ENCODE measurements around the gene SKIDA1.

Gene SKIDA1

GRCh38 chr10:21473541-21473940 lies 51.9 kb downstream of the SKIDA1 start:
- Histone ChIP-seq H3F3A (ENCODE audit: low read depth) (no peaks in the 10 kb centered on the region), H3K4me1 (ENCODE audit: insufficient read depth, low read length, poor library complexity, severe bottlenecking) (no peaks in the 10 kb centered on the region)
- TF ChIP-seq EZH2phosphoT487 (IDR thresholded peaks at IDR 0.05; ENCODE audit: borderline replicate concordance): no peak
- no peak for TF ChIP-seq CTCF (conservative IDR thresholded peaks at IDR 0.05; ENCODE audit: low read length)

GRCh38 chr10:21473135-21473534 lies 52.3 kb downstream of the SKIDA1 start:
- Histone ChIP-seq H3K36me3 (ENCODE audit: insufficient read depth, low read length) (no peaks in the 10 kb centered on the region), H3K9me3 (ENCODE audit: insufficient read depth, low read depth, low read length) (no peaks in the 10 kb centered on the region), H3K4me3 (ENCODE audit: low read length, poor library complexity, severe bottlenecking) (no peak overlapping the region), H3K79me2 (ENCODE audit: insufficient read depth, low read length) (no peaks in the 10 kb centered on the region), H3K9ac (ENCODE audit: low read depth, low read length, poor library complexity, severe bottlenecking) (no peak overlapping the region), H3F3A (ENCODE audit: low read depth) (no peaks in the 10 kb centered on the region), H2AFZ (ENCODE audit: low read length) (no peak overlapping the region), H3K9me2 (replicated peaks; ENCODE audit: low read depth, low read length) (no peaks in the 10 kb centered on the region), H3K4me2 (ENCODE audit: low read depth, low read length, poor library complexity, severe bottlenecking) (no peak overlapping the region), H4K20me1 (ENCODE audit: insufficient read depth, low read length, poor library complexity, severe bottlenecking) (no peaks in the 10 kb centered on the region), H3K4me1 (ENCODE audit: insufficient read depth, low read length, poor library complexity, severe bottlenecking) (no peaks in the 10 kb centered on the region), H3K27me3 (ENCODE audit: insufficient read depth, low read length, poor library complexity, severe bottlenecking) (no peaks in the 10 kb centered on the region)
- TF ChIP-seq CTCF (conservative IDR thresholded peaks at IDR 0.05; ENCODE audit: low read length): no peak
- TF ChIP-seq EZH2phosphoT487 (IDR thresholded peaks at IDR 0.05; ENCODE audit: borderline replicate concordance): no peak

More at GRCh38 chr10:21473541-21473940, 51.9 kb downstream of the SKIDA1 start:
- H3K79me2 ChIP-seq (ENCODE audit: insufficient read depth, low read length): no peaks in the 10 kb centered on the region
- no peak overlapping the region for H3K4me2 ChIP-seq (ENCODE audit: low read depth, low read length, poor library complexity, severe bottlenecking)
- H3K9me2 ChIP-seq (replicated peaks; ENCODE audit: low read depth, low read length): no peaks in the 10 kb centered on the region
- H3K27me3 ChIP-seq (ENCODE audit: insufficient read depth, low read length, poor library complexity, severe bottlenecking): no peaks in the 10 kb centered on the region
- no peak overlapping the region for H3K4me3 ChIP-seq (ENCODE audit: low read length, poor library complexity, severe bottlenecking)
- no peak overlapping the region for H2AFZ ChIP-seq (ENCODE audit: low read length)
- H4K20me1 ChIP-seq (ENCODE audit: insufficient read depth, low read length, poor library complexity, severe bottlenecking): no peaks in the 10 kb centered on the region
- no peaks in the 10 kb centered on the region for H3K9me3 ChIP-seq (ENCODE audit: insufficient read depth, low read depth, low read length)
- H3K36me3 ChIP-seq (ENCODE audit: insufficient read depth, low read length): no peaks in the 10 kb centered on the region
- no peak overlapping the region for H3K9ac ChIP-seq (ENCODE audit: low read depth, low read length, poor library complexity, severe bottlenecking)

GRCh38 chr10:21468086-21468485 lies 57.4 kb downstream of the SKIDA1 start:
- Histone ChIP-seq H3K4me1 (ENCODE audit: insufficient read depth, low read length, poor library complexity, severe bottlenecking) (no peaks in the 10 kb centered on the region), H3K36me3 (ENCODE audit: insufficient read depth, low read length) (no peaks in the 10 kb centered on the region), H4K20me1 (ENCODE audit: insufficient read depth, low read length, poor library complexity, severe bottlenecking) (no peaks in the 10 kb centered on the region), H3K79me2 (ENCODE audit: insufficient read depth, low read length) (no peaks in the 10 kb centered on the region), H3K9me2 (replicated peaks; ENCODE audit: low read depth, low read length) (no peaks in the 10 kb centered on the region), H3K9me3 (ENCODE audit: insufficient read depth, low read depth, low read length) (no peaks in the 10 kb centered on the region), H3F3A (ENCODE audit: low read depth) (no peaks in the 10 kb centered on the region), H3K9ac (ENCODE audit: low read depth, low read length, poor library complexity, severe bottlenecking) (no peak overlapping the region), H3K27me3 (ENCODE audit: insufficient read depth, low read length, poor library complexity, severe bottlenecking) (no peaks in the 10 kb centered on the region), H3K4me2 (ENCODE audit: low read depth, low read length, poor library complexity, severe bottlenecking) (no peak overlapping the region), H2AFZ (ENCODE audit: low read length) (no peak overlapping the region), H3K4me3 (ENCODE audit: low read length, poor library complexity, severe bottlenecking) (no peak overlapping the region)
- no peak for TF ChIP-seq EZH2phosphoT487 (IDR thresholded peaks at IDR 0.05; ENCODE audit: borderline replicate concordance)
- TF ChIP-seq CTCF (conservative IDR thresholded peaks at IDR 0.05; ENCODE audit: low read length): no peak
